ENCODE data around the gene UBAP1. TPM values are rescaled to one million over a fixed set of nuclear protein-coding genes. Genes with fewer than 3 reads are reported as not detected.
"Not testable (repeated sequence)": the region's sequence is repeated elsewhere in the genome, so short reads cannot be mapped to it uniquely, and the experiment has no call there.

Gene UBAP1
- total RNA-seq, 1 donor from 2014 or later = 21.1 TPM

GRCh38 chr9:34262971-34263370 lies 84.1 kb downstream of the UBAP1 start:
- DNase-seq = no peak

GRCh38 chr9:34267660-34268059 lies 88.8 kb downstream of the UBAP1 start:
- no peak for DNase-seq

GRCh38 chr9:34271265-34272006 lies 92.6 kb downstream of the UBAP1 start:
- DNase-seq = no peak

GRCh38 chr9:34272101-34272541 lies 93.3 kb downstream of the UBAP1 start:
- DNase-seq = no peak

- DNase-seq = not testable (repeated sequence)
Observed at GRCh38 chr9:34273588-34273987, 94.7 kb downstream of the UBAP1 start.

- no peak for DNase-seq
Observed at GRCh38 chr9:34275811-34276210, 97.0 kb downstream of the UBAP1 start.

- DNase-seq = no peak
Observed at GRCh38 chr9:34276772-34277171, 97.9 kb downstream of the UBAP1 start.

- DNase-seq = no peak
Observed at GRCh38 chr9:34279411-34279810, 100.6 kb downstream of the UBAP1 start.

GRCh38 chr9:34282096-34282495 lies 103.3 kb downstream of the UBAP1 start:
- DNase-seq = no peak

GRCh38 chr9:34289159-34289558 lies 110.3 kb downstream of the UBAP1 start:
- no peak for DNase-seq

- DNase-seq = no peak
Observed at GRCh38 chr9:34291023-34291422, 112.2 kb downstream of the UBAP1 start.

GRCh38 chr9:34291423-34291822 lies 112.6 kb downstream of the UBAP1 start:
- no peak for DNase-seq

- no peak for DNase-seq
Observed at GRCh38 chr9:34292552-34292951, 113.7 kb downstream of the UBAP1 start.

GRCh38 chr9:34301064-34301463 lies 122.2 kb downstream of the UBAP1 start:
- DNase-seq = not testable (repeated sequence)

Small RNA genes lying within 50 kb of the gene (small RNA-seq; reads per million reads assigned to genes)
- gene AL353662.3 (not detected), gene RNA5SP282 (not detected), gene RNU2-50P (0.15 reads per million)

Other genes starting within 250 kb of the UBAP1 start
- 68.2 TPM for gene UBAP2, start 130.2 kb upstream of the UBAP1 start, total RNA-seq
- gene DCAF12, start 52.3 kb upstream of the UBAP1 start, total RNA-seq = 21.8 TPM
- 0.78 TPM for gene KIF24, start 150.2 kb downstream of the UBAP1 start, total RNA-seq
- 17.3 TPM for gene NUDT2, start 150.5 kb downstream of the UBAP1 start, total RNA-seq
- gene MYORG, start 197.9 kb downstream of the UBAP1 start, total RNA-seq = 4.7 TPM